Activated CD4-positive, alpha-beta T cell treated with anti-CD3 and anti-CD28 coated beads for 1 hour (primary cell): ENCODE measurements around the gene SPECC1.
"Not testable (repeated sequence)": the region's sequence is repeated elsewhere in the genome, so short reads cannot be mapped to it uniquely, and the experiment has no call there.

Experiments
- DNase-seq: peaks from one replicate; pipeline ENCODE4 v3.0.0-alpha.2; 2020

Gene SPECC1

DNA sequence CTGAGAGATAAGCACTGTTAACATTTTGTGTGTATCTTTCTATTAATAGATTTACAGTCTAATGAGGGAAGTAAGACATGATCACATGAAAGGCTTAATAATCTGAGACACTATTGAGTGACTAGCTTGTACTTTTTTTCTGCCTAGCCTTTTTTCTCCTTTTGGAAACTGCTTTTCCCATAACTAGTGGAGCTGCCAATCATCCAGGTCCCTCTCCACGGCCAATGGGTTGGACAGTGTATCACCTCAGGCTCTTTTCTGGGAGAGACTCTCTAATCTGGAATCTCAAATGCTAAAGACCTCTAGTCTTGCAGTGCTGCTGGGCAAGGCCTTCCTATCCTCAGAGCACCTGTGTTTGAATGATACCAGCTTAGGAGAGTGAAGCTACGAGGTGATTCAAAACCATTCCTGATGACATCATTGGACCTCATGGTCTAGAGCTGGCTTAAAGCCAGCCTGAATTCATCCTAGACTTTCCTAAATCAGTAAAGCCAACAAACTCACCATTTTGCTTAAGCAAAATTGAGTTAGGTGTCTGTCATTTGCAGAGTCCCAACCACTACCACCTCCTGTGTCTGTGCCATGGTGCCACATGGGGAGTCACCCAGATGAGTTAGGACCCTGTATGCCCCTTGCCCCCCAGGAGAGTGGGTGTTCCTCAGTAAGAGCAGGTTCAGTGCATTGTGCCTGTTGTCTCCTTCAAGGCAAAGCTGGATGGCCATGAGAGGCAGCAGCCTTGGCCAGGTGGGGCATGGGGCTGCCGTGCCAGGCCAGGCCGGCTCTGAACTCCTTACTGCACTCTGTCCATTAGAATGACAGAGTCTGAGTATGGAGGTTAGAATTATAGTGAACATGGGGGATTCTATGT, 62.9 kb downstream of the SPECC1 start:
- no peak for DNase-seq

DNA sequence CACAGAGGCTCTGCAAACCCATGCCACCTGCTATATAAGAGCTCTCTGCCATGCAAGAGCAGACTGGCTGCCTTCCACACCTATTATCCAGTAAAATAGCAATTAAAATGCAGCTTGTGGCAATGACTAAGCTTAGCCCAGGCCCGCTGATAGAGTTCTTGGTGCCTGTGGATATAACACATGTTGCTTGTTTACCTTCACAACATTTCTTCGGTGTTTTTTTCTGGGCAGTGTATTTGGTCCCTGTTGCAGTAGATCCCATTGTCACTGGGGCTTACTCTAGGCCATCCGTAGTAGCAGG, 63.5 kb downstream of the SPECC1 start:
- no peak for DNase-seq

DNA sequence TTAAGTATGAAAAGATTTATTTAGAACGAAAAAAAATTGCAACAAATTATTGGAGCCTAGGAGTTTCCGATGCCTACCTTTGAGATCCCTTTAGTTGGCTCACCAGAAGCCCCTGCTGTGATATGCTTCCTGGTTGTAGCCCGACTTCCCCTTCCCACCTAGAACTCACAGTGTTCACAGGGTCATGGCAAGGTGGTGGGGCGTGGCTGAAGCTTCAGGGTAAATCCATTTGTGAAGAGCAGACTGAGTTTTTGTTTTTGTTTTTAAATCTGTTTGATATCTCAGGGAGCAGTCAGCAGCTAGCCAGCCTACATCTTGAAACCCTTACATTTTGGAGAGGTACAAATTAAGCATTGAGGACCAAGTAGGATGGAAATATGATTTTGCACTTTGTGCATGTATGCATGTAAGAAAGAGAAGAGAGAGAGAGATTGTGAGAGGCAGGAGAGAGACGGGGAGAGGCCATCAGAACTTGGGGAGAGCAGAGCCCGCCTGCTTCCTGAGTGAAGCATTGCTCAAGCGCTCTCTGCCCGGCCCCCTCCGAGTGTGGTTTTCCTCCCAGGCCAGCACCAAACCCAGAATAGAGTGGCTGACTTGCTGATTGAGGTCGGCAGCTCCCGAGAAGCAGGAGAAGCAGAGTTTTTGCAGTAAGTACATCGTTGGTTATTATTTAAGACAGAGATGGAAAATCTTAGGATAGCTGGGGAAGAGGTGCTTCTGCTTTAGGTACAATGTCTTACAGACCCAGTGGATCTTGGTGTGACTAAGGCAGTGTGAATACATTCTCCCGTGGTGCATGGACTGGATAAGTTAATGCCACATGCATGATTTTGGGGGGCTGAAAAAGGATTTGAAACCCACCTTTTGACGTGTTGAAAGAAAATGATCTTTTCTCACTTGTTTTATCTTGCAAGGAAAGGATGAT, 64.2 kb downstream of the SPECC1 start:
- DNase-seq, result no peak

DNA sequence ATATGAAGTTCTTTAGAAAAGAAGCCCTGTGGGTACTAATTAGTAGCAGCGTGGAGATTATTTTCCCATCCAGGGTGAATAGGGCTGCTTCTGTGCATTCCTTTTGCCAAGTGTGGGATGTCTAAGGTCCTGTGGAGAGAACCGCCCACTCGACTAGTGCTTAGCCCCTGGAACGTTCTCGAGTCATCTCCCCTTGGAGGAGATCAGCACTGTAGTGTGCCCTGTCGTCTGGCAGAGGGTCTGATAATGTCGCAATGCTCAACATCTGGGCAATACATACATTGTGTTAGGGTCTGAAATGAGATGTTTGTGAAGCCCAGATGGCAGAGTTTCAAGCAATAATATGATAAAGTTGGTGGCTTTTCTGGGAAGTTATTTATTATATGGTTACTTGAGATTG, 64.8 kb downstream of the SPECC1 start:
- no peak for DNase-seq

DNA sequence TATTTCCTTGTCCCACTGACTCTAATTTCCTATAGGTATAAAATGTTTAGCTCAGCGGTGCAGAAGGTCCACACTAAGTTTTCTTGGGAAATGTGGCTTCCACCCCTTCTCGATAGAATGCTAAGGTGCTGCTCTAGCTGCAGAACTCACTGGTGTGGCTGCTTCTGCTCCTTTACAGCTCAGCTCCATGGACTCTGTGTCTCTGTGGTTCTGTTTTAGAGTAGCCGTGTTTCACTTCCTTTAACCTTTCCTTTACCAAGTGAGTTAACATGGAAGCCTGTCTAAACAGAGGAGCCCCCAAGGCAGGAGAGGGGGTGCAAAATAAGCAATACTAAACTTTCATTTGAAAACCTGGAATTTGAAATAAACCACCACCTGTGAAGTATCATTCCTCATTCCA, 65.3 kb downstream of the SPECC1 start:
- no peak for DNase-seq

DNA sequence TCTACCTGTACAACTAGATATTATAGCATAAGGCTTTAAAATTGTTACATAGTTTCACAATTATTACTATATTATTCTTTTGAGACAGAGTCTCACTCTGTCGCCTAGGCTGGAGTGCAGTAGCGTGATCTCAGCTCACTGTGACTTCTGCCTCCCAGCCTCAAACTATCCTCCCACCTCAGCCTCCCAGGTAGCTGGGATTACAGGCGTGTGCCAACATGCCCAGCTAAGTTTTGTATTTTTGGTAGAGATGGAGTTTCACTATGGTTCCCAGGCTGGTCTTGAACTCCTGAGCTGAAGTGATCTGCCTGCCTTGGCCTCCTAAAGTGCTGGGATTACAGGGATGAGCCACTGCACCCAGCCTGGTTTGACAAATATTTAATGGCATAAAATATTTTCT, 67.0 kb downstream of the SPECC1 start:
- not testable (repeated sequence) for DNase-seq

DNA sequence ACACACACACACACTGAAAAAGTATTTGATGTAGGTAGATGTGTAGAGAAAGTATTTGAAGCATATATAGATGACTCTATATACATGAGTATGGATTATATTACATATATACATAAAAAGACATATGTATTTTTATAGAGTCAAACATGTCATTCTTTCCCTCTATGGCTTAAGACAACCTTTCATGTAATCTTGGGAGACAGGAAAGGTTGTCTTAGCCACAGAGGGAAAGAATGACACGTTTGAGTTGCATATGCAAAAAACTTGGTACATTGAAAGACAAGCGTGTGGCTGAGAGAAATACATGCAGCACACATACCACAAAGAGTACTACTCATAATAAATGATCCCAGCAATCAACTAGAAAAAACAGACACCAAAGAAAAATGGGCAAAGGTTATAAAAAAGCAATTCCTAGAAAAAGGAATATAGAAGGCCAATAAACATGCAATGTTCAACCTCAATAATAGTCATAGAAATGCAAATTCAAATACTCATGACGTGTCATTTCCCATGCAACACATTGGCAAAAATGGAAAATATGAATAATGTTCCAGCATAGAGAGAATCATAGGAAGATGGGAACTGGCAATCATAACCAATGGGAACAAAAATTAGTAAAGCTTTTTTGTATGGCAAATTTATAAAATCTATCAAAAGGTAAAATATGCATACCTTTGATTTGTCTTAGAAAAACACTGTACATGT, 69.0 kb downstream of the SPECC1 start:
- no peak for DNase-seq

DNA sequence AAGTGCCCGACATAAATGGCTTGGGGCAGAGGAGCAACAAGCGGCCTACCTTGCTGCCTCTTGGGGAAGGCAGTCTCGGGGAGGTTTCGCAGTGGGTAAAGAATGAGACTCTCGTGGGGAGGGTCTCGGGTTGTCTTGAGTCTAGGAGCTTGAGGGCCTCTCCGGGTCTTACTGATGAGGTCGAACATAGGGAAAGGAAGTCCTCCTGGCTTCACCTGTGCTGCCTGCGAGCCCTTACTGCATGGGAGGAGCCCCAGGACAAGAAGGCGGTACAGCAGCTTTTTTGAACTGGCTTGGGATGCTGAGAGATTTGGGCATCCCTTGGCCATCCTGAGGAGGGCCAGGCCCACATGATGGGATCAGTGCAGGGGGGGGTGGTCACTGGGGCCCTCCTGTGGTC, 71.4 kb downstream of the SPECC1 start:
- no peak for DNase-seq

DNA sequence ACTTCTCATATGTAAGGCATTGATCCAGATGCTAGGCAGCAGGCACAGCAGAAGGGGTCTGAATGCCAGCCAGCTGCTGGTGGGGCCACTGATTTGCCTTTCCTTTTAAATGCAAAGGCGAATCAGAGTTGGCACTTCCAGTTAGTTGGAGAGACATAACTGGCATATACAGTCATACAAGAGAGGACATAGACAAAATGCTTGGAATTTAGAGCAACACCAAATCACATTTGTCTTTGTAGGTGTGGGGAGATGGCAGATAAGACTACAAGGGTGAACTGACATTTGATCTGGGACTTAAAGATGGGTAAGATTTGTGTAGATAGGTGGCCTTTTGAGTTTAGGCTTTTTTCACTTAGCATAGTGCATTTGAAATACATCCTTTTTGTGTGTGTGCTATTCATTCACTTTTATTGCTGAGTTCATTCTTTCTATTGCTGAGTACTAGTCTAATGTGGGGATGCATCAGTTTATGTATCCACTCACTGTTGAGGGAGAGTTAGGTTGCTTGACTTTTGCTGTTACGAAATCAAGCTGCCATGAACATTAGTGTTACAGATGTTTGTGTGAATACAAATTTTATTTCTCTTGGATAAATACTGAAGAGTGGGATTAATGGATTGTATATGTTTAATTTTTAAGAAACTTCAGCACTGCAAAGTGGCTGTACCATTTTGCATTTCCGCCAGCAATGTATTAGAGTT, 74.1 kb downstream of the SPECC1 start:
- DNase-seq, result no peak

DNA sequence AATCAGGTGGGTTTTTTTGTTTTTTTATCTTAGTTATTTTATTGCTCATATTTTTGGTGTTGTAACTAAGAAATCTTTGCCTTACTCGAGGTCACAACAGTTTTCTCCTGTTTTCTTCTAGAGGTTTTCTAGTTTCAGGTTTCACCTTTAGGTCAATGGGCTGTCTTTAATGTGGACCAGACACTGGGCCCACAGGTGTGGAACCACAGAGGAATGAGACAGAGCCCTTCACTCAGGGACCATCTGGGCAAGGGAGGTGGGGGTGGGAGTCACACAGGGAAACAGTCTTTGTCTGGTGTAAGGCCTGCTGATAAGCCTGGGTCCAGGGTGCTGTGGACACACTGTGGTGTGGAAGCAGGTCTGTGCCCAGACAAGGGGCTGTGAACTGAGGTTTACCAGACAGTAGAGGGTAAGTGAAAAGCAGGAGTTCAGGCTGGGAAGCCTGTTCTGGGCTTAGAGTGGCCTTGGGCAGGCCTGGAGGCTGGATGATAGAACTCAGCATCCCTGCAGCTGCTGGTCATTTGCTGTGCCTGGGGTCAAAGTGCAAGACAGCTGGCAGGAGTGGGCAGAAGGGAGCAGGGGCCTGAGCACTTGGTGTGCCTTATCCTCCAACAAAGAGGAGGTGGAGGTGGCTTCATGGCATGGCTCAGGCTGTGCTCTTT, 75.6 kb downstream of the SPECC1 start:
- no peak for DNase-seq

DNA sequence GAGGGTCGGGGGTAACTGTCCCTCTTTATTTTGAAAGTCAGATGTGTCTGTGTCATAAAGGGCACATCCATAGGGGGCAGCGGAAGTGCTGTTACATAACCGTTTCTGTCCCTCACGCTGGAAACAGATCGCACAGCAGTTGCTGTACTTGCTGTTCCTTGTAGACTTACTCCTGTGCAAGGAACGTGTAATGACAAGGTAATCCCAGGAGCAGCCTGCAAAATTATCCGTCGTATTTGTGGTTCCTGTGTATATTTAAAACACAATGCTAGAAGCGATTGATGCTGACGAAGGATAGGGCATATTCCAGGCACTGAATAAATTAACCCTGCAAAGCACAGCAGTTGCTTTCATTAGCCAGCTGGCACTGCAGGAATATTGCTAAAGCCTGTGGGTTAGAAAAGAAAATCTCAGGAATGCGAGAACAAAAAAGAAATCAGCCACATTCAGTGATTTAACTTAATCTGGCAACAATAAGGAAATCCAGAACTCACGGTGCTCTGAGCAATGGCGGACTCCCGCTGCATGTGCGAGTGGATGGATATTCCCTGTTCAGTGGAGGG, 76.2 kb downstream of the SPECC1 start:
- no peak for DNase-seq

DNA sequence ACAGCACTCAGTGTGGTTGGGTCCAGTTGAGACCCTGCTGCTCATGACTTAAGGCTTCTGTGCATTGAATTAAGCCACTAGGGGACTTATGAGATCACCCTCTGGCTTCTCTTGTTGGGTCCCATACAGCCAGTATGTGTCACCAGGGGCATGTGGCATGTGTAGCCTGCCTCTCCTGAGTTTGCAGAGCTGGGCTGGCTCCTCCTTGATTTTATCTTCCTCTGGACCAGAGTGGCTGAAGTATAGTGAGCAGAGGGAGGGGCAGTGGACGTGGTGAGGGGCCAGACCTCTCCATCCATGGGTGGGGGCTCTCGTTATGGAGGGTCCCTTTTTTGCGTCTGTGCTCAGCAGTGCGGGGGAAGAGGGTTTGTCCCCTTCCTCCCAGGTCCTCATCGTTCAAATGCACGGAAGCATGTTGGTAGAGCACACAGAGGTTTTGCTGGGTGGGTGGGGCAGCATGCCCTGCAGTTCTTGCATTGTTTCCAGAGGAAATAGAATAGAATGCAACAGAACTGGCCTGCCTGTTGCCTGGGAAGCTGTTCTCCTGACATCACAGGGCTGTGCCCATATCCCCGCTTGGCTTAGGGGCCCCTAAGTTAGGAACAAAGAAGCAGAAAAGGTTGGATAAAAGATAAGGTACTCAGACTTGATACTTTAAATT, 77.4 kb downstream of the SPECC1 start:
- no peak for DNase-seq

DNA sequence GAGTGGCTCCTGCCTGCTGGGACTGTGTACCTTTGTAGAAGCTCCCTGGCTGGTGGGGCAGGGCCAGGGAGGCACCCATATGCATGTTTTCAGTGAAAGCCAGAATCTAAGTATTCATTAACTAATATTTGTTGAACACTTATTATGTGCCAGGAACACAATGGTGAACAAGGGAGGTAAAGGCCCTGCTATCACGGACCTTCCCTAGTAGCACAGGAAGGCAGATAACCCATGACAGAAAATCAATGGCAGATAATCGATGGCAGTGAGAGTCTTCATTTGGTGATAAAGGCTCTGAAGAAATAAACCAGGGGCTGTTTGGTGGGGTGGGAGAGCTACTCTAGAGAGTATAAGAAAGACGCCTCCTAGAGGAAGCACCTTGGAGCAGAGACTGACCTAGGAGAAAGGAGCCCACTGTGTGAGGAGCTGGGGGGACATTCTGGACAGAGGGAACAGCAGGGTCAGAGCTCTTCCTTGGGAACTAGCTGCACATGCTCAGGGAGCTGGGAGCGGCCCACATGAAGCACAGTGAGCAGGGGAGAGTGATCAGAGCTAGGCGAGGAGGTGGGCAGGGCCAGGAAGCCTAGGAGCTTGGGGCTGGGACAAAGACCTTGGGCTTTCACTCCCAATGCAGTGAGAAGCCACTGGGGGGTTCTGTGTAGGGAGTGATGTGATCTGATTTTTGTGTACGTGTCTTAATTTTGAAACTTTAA, 78.5 kb downstream of the SPECC1 start:
- no peak for DNase-seq

DNA sequence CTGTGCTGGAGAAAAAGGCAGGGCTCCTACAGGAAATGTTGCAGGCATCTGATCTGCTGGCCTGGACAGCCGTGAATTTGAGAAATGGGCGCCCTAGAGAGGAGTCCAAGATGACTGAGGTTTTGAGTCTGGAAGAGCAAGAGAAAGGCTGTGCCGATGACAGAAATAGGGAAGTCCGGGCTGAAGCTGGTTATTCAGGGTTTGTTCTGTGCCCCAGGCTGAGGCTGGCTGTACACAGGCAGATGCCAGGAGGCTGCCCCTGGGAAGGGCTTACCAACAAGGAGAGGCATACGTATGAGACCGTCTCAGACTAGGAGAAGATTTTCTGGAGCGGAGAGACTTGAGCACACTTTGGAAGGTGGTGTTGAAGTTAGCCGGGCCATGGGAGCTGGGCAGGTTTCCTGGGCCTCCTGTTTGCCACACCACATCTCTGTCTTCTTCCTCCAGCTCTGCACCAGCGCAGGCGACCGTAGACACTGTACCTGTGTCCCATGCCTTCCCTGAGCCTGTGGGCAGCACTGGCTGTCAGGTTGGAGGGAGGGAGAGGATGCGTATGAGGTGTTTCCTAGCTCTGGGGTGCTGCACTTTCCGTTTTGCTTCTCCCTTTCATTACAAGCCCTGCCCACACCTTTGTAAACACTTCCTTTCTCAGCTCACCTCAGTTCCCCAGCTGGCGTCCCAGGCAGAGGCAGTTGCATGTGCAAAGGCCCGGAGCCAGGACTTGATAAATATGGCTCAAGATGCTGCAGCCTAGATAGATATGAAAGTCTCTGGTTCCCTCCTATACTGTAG, 80.8 kb downstream of the SPECC1 start:
- no peak for DNase-seq

DNA sequence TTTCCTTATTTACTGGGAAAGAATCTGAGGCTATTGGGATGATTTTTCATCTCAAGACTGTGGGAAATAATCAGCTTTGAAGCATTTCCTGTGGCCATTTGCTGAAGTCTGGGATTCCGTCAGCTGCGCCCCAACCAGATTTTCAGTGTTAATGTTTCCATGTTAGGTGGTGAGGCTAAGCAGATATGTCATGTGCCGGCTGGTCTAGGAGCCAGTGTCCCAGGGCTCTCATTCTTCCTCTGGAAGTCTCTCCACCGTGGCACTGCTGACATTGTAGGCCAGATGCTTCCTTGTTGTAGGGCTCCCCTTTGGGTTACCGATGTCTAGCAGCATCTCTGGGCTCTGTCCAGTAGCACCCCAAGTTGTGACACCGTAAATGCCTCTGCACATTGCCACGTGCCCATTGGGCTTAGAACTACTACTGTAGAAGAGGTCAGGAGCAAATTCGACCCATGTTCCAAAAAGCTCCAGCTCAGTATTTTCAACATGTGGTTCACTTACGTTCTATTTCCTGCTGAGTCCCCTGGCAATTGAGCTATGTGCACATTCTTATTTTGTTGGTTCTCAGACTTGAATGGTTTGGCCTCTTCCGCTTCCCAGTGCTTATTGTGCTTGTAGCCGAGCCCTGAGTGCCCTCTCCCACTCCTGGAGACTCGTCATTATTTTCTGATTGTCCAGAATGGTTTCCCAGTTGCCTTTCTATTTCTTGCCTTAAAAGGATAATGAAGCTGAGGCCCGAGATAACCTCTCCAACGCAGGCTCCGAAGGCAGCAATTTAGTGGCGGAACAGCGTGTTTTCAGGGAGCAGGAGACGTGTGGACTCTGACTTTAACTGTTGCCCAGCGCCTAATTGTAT, 82.2 kb downstream of the SPECC1 start:
- DNase-seq, result no peak

DNA sequence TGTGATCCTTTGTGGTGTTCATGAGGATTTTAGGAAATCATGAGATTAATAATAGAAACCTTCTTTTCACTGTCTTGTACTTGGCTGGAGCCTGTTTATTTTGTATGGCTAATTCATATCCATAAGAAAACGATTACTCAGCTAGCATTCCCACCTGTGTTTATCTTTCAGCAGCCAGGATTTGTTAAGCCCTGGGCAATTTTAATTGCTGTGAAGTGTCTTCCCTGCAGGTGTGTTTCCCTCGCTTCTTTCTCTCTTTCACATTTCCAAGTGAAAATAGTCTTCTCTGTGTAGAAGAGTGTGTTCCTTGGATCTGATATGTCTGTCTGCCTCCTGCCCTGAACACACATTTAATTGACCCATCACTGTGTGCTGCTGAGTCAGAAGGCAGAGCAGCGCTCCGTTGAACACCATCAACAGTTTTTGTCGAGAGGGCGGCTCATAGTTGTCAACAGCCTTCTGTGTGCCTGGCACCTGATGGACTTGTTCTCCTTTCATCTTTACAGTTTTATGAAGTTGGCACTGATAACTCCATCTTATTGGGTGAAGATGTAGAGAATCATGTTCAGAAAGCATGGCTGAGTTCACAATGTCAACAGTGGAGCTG, 83.2 kb downstream of the SPECC1 start:
- no peak for DNase-seq

DNA sequence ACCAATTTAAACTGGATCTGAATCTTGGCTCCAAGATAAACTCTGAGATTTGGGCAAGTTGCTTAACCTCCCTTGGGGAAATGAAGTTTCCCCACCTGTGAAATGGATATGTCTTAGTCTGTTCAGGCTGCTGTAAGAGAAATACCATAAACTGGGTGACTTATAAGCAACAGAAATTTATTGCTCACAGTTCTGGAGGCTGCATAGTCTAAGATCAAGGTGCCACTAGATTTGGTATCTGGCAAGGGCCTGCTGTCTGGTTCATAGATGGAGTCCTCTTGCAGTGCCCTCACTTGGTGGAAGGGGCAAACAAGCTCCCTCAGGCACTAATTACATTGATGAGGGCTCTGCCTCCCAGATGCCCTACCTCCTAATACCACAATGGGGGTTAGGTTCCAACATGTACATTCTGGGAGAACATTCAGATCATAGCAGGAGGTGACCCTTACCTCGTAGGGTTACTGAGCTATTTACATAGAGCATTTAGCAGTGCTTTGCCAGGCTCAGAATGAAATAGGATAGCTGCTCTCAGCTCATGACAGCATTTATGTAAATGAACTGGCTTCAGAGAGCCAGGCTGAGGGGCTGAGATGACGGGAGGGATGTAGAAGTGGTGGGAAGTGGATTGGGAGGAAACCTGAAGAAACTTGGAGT, 83.9 kb downstream of the SPECC1 start:
- DNase-seq, result no peak

DNA sequence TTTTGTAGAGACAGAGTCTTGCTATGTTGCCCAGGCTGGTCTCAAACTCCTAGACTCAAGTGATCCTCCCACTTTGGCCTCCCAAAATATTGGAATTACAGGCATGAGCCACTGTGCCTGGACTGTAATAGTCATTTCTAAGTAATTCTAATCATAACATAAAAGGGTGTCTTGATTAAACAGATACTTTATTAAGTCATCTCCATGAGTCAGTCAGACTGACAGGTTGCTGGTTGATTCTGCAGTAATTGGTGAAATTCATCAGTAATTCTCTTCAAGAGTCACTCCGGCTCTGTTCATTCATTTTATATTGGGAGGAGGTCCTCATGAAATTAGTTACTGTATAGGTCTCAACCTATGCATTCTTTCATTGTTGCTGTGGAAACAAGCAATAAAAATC, 85.6 kb downstream of the SPECC1 start:
- DNase-seq, result no peak
